Hematopoietic multipotent progenitor cell treated with erythropoietin and hydrocortisone succinate and interleukin-3 and kit ligand, for 8 days (in vitro differentiated cells): ENCODE data around the gene JAM3.

Experiments used
- DNase-seq: peaks from one replicate; pipeline ENCODE4 v3.0.0-alpha.2; 2015

The JAM3 gene

DNA sequence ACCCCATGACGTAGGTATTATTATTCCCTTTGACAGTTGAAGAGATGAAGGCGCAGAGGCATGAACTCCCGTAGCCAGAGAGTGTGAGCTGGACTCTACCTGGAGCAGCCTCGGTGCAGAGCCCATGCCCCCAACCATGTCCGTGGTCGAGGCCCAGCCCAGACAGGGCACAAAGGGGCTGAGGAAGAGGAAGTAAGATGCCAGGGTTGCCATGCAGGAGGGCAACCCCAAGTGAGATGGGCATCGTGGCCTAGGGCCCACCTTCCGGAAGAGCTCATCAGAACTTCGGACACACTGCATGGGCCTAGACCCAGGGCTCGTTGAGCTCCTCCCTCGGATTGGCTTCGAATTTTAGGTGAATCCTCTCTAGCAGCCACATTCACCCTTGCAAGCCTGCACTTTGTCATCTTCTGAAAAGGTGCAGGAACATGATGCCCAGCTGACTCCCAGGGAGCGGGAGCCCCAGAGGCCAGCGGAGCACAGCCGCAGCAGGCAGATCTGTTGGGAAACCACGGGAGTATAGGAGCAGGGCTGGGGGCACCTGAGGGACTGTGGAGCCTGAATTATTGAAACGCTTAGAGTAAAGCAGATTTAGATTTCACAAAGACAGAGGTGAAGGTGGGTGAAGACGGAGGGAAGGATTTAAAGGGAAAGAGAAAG, 29.0 kb upstream of the JAM3 start:
- DNase-seq, result no peak

DNA sequence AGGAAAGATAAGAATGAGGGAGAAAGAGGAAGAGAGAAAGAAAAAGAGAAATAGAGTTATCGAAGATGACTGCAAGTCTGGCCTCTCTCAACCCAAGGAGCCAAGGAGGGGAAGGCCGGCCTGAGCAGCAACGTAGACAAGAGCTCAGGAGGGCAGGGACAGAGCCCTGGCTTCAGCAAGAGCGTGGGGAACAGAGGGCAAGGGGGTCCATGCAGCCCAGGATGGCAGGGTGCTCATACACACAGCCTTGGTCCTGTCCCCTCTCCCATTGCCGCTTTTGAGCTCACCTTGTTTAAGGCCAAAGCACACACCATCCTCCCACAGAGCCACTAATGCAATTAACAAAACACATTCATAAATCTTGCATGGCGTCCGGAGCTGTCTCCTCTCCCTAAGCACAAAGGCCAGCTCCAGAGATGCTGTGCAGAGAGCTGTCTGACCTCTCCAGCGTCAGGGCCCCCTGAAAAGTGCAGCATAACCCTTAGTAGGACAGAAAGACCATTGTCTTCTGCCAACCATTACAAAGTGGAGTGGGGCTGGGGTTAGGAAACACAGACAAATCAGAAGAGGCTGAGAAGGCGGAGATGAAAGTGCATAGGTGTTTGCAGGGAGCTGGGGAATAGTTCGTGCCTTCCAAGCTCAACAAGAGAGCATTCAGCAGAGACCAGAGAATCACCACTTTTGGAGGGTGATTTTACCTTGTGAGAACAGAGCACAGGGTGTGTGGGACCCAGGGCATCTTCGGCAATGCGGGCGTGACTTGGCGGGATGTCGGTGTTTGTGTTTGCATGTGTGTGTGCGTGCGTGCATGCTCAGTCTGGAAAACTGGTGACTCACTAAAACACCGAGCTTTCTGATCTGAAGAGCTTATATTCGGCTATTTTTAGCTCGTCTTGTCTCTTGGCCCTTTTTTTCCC, 28.2 kb upstream of the JAM3 start:
- no peak for DNase-seq

DNA sequence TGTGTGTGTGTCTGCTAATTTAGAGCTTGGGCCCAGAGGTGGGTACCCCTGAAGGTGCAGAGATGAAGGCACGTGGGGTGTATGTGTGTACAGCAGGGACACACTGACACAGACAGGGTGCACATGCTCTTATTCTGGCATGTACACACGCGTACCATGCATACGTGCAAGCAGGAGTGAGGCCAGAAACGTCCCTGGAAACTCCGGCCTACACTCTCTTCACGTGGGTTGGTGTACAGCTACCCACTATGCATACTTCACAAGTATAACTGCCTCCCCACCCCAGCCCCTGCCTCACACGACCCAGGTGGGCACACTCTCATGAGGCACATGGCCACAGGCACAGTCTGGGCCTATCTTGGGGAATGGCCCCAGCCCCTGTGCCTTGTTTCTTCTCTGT, 27.5 kb upstream of the JAM3 start:
- no peak for DNase-seq

- no peak for DNase-seq
These were observed 26.8 kb upstream of the JAM3 start for GRCh38 chr11:134041791-134042696.

DNA sequence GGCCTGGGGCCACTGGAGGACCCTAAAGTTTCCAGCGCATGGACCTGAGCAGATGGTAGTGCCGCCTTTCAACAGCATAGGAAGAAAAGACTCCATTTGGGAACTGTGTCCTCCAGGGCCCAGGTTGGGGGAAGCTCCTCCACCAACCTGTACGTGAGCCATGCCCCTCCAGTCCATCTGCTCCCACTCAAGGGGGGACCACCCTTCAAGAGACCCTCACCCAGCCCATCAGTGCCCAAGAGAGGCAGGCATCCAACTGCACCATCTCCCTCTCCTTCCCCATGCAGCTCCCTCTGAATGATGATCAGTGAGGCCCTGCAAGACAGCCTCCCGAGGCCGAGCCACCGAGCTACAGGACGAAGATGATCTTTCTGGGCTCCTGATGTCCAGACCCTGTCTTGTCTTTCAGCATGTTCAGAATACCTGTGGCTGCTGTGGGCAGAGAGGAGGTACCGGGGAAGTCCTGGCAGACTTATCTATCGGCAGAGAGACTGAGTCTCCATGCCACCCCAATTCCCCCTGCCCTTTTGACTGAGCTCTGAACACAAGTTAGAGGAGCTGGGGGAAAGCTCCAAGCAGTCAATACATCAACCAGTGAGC, 25.0 kb upstream of the JAM3 start:
- DNase-seq, result no peak

DNA sequence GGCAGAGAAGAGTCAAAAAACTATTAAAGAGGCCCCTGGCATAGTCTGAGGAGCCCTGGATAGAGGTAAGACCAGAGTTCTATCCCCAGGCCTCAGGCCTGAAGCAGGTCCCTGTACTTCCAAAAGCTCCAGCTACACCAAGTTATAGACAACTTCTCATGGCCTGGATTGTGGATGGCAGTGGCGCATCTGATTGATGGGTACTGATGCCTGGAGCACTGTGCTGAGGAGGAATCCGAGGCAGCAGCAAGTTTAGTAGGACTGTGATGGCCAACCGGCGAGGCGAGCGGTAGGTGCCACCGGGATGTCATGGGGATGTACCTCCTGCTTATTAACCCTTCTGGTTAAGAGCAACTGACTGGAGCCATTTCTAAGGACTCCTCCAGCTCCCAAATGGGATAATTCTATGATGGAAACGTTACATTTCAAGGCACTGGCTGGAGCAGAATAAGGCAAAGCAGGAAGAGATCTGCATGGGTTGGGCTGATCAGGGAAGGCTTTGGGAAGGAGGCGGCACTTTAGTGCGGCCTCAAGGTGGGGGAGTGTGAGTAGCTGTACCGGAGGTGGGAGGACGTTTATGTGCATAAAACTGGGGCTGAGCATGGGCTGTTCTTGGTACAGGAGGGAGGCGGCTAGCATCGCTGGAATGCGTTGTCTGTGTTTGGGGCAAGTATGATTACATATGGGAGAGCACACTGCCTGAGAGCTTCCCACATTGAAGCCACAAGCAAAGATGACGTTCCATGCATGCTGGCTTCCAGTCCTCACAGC, 24.2 kb upstream of the JAM3 start:
- DNase-seq, result no peak

DNA sequence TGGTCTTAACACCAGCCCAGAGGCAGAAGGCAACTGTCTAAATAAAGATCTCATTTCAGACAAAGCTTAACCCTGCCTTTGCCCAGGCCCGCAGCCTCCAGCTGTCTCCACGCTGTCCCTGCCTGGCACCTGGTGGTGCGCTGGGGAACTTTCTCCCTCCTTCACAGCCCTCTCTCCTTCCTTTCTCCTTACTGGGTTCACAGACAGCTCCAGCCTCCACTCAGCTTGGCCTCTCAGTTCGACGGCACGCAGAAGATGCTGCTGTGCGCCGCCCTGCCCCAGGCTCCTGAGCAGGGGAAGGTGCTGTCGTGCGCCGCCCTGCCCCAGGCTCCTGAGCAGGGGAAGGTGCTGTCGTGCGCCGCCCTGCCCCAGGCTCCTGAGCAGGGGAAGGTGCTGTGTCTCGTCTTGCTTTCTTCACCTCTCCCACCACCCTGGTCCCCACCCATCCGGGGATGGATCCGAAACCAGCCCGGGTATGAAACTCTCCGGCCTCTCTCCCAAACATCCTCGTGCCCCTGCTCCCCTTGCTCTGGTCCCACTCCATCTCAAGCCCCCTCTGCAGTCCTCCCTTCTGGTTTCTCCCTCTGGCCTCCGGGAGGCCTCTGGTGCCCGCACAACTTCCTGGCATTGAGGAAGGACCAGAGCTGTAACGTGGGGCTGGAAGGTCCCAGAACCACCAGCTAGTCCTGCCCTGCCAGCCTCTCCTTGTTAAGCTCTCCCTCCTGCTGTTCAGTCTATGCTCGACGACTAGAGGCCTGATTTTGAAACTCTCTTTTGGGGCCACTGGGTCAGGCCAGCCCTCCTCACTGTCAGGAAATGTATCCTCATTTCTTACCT, 22.9 kb upstream of the JAM3 start:
- DNase-seq, result no peak

- no peak for DNase-seq
These were observed 22.0 kb upstream of the JAM3 start for GRCh38 chr11:134046681-134047449.

DNA sequence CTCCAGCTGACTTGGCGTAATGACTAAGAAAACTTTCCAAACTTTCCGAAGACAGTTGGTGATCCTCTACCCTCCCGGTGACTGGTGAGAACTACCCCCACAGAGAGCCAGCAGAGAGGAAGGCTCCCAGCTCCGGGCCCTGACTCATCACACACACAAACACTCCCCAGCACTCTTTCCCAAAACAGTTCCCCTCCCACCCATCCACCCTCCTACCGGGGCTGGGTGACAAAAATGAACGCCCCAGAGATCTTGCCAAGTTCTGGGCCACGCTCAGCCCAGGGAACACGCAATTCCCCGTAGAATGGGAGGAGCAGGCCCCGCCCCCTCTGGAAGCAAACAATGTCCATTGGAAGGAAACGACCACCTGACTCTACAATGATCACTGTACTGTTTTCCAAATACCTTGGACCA, 21.3 kb upstream of the JAM3 start:
- no peak for DNase-seq

GRCh38 chr11:134048028-134048427, 20.8 kb upstream of the JAM3 start:
- DNase-seq, result no peak

DNA sequence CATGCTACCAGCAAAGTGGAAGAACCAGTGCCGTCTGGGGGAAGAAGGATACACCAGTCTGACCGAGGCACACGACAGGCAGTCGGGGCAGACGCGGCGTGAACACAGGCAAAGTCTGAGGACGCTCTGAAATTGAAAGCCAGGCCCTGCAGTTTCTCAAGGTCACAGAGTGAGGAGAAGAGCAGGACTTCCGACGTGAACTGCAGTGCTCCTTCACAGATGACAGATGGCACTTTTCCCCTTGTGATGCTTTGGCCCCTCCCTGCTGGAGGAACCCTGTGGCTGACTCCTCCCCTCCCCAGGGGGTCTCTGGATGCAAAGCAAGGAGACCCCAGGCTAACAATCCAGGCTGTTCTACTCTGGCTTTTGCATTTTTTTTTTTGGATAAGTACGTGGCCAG, 19.6 kb upstream of the JAM3 start:
- no peak for DNase-seq

DNA sequence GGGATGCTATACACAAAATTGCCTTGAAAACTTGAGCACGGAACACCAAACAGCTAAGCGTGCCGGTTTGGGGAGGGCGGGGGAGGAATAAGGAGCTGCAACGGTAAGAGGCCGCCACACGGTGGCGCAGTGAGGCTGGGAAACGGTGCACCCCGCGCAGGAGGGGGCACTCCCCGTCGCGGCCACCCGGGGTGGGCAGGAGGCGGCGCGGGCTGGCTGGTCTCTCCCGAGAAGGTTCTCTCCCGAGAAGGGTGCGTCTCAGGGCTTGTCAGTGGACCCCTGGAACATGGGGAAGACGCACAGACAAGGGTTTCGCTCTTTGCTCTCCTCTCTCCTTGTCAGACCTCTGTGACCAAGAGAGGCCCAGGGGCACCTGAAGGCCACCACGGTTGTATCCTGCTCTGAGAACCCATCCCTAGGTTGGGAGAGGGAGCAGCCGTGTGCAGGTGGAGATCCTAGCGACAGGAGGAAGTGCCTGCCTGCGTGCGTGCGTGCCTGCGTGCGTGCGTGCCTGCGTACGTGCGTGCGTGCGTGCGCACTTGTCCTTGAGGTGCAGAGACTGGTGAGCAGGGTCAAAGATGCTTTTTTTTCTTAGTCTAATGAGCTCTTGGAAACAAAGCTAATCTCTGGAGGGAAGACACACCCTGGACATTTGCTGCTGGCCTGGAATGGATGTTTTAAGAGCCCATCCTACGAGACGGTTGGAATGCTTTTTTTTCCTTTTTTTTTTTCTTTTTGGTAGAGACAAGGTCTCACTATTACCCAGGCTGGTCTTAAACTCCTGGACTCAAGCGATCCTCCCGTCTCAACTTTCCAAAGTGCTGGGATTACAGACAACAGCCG, 18.1 kb upstream of the JAM3 start:
- DNase-seq, result peak; percentile 64

- DNase-seq, result no peak
These were observed 16.4 kb upstream of the JAM3 start for GRCh38 chr11:134052395-134052987.

- no peak for DNase-seq
These were observed 15.6 kb upstream of the JAM3 start for GRCh38 chr11:134052988-134053945.

DNA sequence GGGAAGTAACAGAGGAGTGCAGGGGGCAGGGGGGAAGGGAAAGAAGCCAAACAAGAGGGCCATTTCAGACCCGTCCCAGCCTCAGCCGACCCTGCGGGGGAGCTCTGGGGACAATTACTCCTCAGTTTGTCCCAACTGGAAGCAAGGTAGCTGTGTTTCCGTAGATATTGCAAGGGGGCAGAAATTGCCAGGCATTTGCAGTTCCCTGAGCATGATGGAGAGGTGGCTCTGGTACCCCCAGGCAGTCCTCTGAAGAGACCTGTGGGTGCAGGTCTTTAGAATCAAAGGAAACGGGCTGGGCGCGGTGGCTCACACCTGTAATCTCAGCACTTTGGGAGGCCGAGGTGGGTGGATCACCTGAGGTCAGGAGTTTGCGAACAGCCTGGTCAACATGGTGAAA, 13.8 kb upstream of the JAM3 start:
- no peak for DNase-seq

- no peak for DNase-seq
These were observed 8.6 kb upstream of the JAM3 start for GRCh38 chr11:134060316-134060715.

- no peak for DNase-seq
These were observed 6.4 kb upstream of the JAM3 start for GRCh38 chr11:134062265-134063123.
